ENCODE data around the gene ADCYAP1R1. TPM values are rescaled to one million over a fixed set of nuclear protein-coding genes. Genes with fewer than 3 reads are reported as not detected.

ADCYAP1R1 gene
- total and polyA plus RNA-seq, 11 donors, result 0.42 to 7.7 (median 1.6) TPM

DNA sequence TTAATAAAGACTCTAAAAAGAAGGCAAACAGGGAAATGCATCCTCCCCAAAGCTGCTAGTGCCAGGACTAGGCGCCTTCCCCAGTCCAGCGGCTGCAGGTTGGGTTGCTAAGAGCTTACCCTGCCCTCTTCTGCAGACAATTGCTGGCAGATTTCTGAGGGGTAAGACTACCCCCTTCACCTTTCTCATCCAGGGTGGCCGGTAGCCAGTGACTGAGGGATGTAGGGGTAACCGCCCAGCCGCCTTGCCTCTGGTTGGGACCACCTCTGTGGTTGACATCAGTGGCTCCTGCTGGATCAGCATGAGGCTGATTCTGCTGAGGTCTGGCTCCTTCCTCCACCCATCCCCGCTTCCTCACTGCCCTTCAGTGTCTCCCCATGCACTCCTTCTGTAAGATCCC is 71.2 kb downstream of the ADCYAP1R1 start:
- H3K27ac ChIP-seq, result no peak overlapping the region
- DNase-seq (no peak), ATAC-seq (no peak)
- H3K27me3 ChIP-seq, result peaks cover 0 to 5% (median 0%) of the 10 kb centered on the region in 9 donors
- intact Hi-C loops (cut with DNase I), result loop anchor here in 9 of 10 donors (2.0 to 5.0 kb wide), 7 partner anchors 51 to 381 kb away; no protein-coding TSS in a partner anchor
- H3K4me1 ChIP-seq, result peaks cover 0 to 5% (median 0%) of the 10 kb centered on the region in 12 donors
- WGBS, 4 donors, result 68 to 87% (median 84%) methylated on average over 6 of the region's 6 CpGs
- no peaks in the 10 kb centered on the region for H3K9me3 ChIP-seq
- H3K4me3 ChIP-seq, result no peak overlapping the region
- TF ChIP-seq POLR2A (IDR thresholded peaks at IDR 0.05) (no peak), CTCF (IDR thresholded peaks at IDR 0.05) (no peak)
- no peaks in the 10 kb centered on the region for H3K36me3 ChIP-seq

- Histone ChIP-seq H3K27me3 (peaks cover 0 to 7% (median 0%) of the 10 kb centered on the region in 9 donors), H3K4me1 (peaks cover 0 to 5% (median 0%) of the 10 kb centered on the region in 12 donors), H3K9me3 (no peaks in the 10 kb centered on the region), H3K27ac (no peak overlapping the region), H3K36me3 (no peaks in the 10 kb centered on the region), H3K4me3 (no peak overlapping the region)
- DNase-seq, result no peak
- WGBS, 4 donors, result 64 to 77% (median 71%) methylated on average over 2 of the region's 2 CpGs
- no peak for ATAC-seq
- intact Hi-C loops (cut with DNase I), result loop anchor here in 9 of 10 donors (2.0 to 5.0 kb wide), 8 partner anchors 51 to 383 kb away; no protein-coding TSS in a partner anchor
- TF ChIP-seq POLR2A (IDR thresholded peaks at IDR 0.05) (no peak), CTCF (IDR thresholded peaks at IDR 0.05) (no peak)
Observed at GRCh38 chr7:31123726-31124125, 71.6 kb downstream of the ADCYAP1R1 start.

GRCh38 chr7:31125171-31125570 is 73.1 kb downstream of the ADCYAP1R1 start:
- Histone ChIP-seq H3K27me3 (peaks cover 0 to 7% (median 0%) of the 10 kb centered on the region in 9 donors), H3K4me1 (peaks cover 0 to 5% (median 0%) of the 10 kb centered on the region in 12 donors), H3K36me3 (no peaks in the 10 kb centered on the region), H3K9me3 (no peaks in the 10 kb centered on the region), H3K27ac (no peak overlapping the region), H3K4me3 (no peak overlapping the region)
- ATAC-seq (no peak), DNase-seq (no peak)
- 86 to 95% (median 91%) methylated on average over 3 to 4 of the region's 4 CpGs for WGBS, 4 donors
- TF ChIP-seq CTCF (IDR thresholded peaks at IDR 0.05), result no peak
- no peak for TF ChIP-seq POLR2A (IDR thresholded peaks at IDR 0.05)
- intact Hi-C loops (cut with DNase I), result loop anchor here in 1 of 10 donors (2.0 kb wide), 1 partner anchor 384 kb away; no protein-coding TSS in a partner anchor

- Histone ChIP-seq H3K4me1 (peaks cover 0 to 5% (median 0%) of the 10 kb centered on the region in 12 donors), H3K4me3 (no peak overlapping the region), H3K9me3 (no peaks in the 10 kb centered on the region), H3K36me3 (no peaks in the 10 kb centered on the region), H3K27me3 (peaks cover 0 to 7% (median 0%) of the 10 kb centered on the region in 9 donors), H3K27ac (no peak overlapping the region)
- ATAC-seq (no peak), DNase-seq (no peak)
- TF ChIP-seq CTCF (IDR thresholded peaks at IDR 0.05) (peak in 4 of 12 donors; percentile 7 to 19 (median 16)), POLR2A (IDR thresholded peaks at IDR 0.05) (no peak)
- intact Hi-C loops (cut with DNase I), result no loop called here
- WGBS, 4 donors, result 61 to 77% (median 62%) methylated on average over 1 of the region's 1 CpG
Observed at GRCh38 chr7:31126976-31127375, 74.9 kb downstream of the ADCYAP1R1 start.
